ENCODE data around the gene MRPL48.

GRCh38 chr11:73755670-73756069, 32.0 kb upstream of the MRPL48 start:
- no peak for TF ChIP-seq CTCF (IDR thresholded peaks at IDR 0.05)
- TF ChIP-seq POLR2A (IDR thresholded peaks at IDR 0.05): no peak

Measured in body of pancreas (tissue), 4 donors.